Skin epidermis (tissue), 12 donors: Measurements from ENCODE around the gene RRBP1.
A peak's percentile ranks its signal among the peaks of the same experiment; 100 is the strongest.

Experiments
- H3K27ac ChIP-seq, 21 experiments: fragments of 200-600 bp; sonication (generic) in 11 of 21; one replicate each; pipeline ENCODE4 v1.5.0; 2020; ENCODE audit warnings: mild to moderate bottlenecking in 3 of 21, inconsistent platforms in 2 of 21, moderate library complexity in 2 of 21
- H3K4me3 ChIP-seq, 7 experiments: fragments of 200-600 bp; sonication (generic) in 2 of 7; one replicate each; pipeline ENCODE4 v1.5.0; 2020; ENCODE audit warnings: inconsistent platforms in 2 of 7, mild to moderate bottlenecking in 2 of 7, moderate library complexity in 1 of 7

Gene RRBP1

DNA sequence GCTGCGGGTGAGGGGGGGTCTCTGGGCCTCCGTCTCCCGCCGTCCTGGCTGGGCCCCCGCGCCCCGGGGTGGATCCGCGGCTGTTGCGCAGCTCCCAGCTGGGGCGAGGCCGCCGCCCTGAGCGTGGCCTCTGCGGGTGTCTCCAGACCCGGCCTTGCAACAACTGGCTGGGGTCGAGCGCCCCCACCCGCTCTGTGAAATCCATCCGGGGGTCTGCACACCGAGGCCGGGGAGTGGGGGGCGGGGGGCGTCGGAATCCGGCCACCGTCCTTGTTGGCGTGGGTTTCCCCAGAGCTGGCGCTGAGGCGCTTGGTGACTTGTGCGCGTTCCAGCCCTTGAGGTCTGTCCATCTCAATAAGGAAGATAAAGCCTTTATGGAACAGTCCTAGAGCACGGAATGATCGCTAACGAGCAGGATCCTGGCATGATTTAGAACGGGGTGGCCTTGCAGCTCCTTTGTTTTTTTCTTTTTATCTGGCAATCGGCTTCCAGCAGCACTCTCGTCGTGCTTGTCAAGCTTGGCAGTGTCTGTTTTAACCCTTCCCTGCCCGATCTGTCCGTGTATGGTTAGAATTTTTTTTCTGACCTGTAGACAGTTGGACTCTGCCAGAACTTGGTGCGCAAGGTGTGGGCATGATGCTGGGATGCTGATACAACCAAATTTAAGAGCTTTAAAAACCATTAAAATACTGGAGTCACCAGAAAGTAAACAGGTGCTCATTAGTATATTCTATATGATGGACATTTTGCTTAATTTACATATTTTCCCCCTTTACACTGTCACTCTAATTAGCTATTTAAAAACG is 111.5 kb downstream of the RRBP1 start:
- peak overlapping the region; percentile 93 to 99 (median 98) for H3K27ac ChIP-seq
- H3K4me3 ChIP-seq: peak overlapping the region; percentile 73 to 99 (median 83)

DNA sequence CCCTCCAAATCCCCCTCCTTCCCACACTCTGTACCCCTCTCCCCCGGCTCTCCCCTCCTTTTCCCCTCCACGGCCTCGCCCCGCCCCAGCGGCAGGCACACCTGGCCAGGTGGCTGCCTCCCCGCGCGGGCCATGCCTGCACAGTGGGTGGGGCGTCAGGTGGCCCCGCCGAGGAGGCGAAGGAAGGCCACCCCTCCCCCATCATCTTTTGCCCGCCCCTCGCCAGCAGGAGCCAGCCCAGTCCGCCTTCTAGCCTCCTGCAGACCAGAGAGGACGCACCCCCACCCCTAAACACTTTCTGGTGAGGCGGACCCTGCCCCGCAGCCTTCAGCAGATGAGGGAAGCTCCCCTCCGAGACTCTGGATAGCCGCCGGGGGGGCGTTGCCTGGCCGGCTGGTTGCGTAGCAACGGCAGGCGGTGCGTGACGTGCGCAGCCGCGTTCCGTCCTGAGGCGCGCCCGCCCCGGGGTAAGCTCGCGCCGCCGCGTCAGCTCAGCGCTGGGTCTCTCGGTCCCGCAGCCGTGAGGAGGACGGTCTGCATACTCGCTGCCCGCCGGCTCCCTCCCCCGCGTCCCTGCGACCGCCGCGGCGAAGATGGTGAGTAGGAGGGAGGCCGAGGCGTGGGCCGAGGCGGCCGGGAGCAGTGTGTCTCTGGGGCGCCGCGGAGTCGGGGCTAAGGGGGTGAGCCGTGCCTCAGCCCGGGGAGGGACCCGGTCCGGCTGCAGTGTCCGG is 112.3 kb downstream of the RRBP1 start, which contains the start of gene DSTN:
Gene DSTN (plus strand): TSS at position 460 of the 731 bp plus-strand sequence. CDS start 134 bp downstream, at position 594.
- Histone ChIP-seq H3K27ac (peak within 1 kb of the TSS; percentile 93 to 99 (median 98)), H3K4me3 (peak within 1 kb of the TSS; percentile 73 to 99 (median 83))

DNA sequence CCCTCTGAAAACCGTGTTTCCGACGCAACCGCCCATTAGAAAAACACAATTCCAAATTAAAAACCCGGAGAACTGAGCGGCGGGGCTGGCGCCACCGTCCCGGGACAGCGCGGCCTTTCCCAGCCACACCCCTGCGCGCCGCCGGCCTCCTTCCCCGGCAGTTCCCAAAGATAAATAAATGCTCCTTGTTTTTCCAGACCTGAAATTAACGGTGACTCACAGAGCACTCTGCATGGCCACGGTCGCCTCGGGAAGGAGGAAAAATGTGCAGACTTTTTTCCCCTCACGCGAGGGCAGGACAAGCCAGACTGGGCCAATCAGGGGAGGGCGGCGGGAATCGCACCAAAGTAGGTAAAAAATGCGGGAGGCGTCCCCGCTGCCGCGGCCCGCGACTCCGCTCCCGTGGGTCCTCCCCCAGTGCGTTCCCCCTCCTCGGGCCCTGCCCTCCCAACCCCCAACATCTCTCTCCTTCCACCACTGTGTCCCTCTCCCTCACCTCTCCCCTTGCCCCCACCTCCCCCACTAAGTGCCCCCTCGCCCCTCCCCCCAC is 113.0 kb downstream of the RRBP1 start:
- peak overlapping the region; percentile 73 to 99 (median 83) for H3K4me3 ChIP-seq
- peak overlapping the region; percentile 70 to 99 (median 98) for H3K27ac ChIP-seq

DNA sequence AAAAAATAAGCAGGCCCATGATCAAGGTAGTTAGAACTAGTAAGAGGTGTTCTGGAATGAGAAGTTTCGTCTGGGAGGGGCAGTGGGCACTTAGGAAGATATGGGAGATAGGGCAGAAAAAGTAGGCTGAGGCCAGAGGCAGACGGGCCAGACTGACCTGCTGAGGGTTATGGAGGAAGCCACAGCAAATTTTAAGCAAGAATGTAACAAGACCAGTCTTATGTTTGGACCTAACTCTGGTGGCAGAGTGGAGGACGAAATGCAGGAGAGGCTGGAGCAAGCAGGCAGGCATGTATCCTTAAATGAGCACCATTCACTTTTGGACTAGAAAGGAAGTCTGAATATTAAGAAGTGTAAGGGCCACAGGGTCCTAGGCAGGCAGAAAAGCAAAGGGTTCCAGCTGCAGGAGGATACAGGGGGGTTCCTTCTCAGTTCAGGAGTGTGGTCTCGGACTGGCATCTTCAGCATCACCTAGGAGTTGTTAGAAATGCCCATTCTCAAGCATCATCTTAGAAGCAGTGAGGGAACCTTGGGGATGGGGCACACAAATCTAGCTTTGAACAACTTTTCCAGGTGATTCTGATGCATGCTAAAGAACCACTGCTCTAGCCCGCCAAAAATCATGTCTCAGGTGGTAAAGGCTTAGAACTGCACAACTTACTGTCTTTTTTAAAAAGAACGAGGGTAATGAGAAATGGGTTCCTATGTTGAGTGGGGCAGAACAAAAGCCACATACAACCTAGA is 113.8 kb downstream of the RRBP1 start:
- Histone ChIP-seq H3K4me3 (peak overlapping the region in 6 of 7 experiments; percentile 73 to 99 (median 82)), H3K27ac (peak overlapping the region in 20 of 21 experiments; percentile 93 to 99 (median 98))

DNA sequence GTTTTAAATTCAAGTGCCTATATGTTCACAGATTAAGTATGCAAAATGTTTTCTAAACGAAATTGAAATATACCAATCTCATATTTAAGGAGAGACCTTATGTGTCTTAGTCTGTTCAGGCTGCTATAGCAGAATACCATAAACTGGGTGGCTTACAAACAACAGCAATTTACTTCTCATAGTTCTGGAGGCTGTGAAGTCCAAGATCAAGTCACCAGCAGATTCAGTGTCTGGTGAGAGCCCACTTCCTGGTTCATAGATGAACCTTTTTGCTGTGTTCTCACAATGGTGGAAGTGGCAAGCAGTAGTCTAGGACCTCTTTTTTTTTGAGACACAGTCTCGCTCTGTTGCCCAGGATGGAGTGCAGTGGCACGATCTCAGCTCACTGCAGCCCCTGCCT is 115.7 kb downstream of the RRBP1 start:
- Histone ChIP-seq H3K27ac (peak overlapping the region in 1 of 21 experiments; percentile 29), H3K4me3 (no peak overlapping the region)

DNA sequence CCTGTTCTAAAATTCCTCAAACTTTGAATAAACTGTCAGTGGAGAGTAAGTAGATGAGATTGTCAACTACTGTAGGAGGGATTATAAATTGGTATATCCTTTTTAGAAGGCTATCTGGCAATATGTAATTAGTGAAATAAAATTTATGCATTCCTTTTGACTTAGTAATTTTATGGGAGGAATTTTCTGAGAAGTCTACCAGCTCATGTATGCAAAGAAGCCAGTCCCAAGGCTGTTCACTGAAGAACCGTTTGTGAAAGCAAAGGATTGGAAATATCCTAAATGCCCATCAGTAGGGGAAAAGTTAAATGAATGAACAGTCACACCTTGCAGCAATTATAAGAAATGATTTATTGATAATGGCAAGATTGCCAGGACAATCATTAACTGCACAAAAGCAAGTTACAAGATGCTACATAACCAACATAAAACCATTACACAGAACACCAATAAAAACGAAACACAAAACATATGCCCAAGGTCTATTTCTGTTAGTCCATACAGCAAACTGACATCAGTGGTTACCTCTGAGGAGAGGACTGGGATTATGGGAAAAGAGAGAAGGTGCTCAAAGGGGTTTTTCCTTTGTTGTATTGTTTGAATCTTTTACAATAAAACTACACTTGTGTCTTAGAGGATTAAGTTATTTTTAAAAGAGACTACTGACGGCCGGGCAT is 116.7 kb downstream of the RRBP1 start:
- H3K4me3 ChIP-seq: no peak overlapping the region
- H3K27ac ChIP-seq: peak overlapping the region in 1 of 21 experiments; percentile 0
